Measurements from ENCODE around the gene ID2. TPM values are rescaled to one million over a fixed set of nuclear protein-coding genes. Genes with fewer than 3 reads are reported as not detected.

The ID2 gene
- total RNA-seq, 1 donor from 2014 or later = 314 TPM

- DNase-seq = no peak
Observed at GRCh38 chr2:8648441-8649213, 33.2 kb upstream of the ID2 start.

DNA sequence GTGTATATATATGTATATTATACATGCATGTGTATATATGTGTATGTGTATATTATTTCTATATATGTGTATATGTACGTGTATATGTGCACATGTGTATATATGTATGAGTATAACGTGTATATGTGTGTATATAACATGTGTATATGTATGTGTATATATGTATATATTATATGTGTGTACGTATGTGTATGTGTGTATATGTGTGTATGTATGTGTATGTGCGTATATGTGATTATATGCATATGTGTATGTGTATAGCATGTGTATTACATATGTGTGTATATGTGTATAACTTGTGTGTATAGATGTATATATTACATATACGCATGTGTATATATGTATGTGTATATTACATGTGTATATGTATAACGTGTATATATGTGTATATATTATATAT is 32.1 kb upstream of the ID2 start:
- DNase-seq = no peak

- DNase-seq = no peak
Observed at GRCh38 chr2:8650256-8650655, 31.6 kb upstream of the ID2 start.

DNA sequence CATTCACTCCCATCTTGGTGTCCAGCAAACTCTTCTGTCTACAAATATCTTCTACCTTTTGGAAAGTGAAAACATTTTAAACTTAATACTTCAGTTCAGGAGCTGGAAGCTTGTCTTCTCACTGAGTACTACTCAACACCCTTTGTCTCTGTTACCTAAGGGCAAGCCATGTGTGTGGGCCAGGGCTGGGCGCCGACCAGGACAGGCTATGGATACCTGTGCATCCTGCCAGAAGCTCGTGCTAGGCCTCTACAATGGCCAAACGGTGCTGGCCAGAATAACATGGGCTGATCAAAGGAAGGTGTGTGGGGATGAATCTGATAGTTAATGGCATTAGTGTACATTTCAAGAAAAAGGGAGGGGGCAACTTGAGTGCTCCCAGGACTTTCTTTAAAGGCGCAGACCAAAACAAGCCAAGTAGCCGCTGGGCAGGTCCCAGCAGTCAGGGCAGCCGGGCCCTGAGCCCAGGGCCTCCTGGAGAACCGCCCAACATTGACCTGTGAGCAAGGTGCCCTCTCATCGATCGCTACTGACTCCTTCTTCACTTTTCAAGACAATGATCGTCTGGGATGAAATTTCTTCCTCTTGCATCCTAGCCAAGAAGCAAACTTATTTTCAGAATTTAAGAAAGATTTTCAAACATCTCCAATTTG is 29.0 kb upstream of the ID2 start:
- no peak for DNase-seq

GRCh38 chr2:8653485-8653884 is 28.4 kb upstream of the ID2 start:
- DNase-seq = no peak

DNA sequence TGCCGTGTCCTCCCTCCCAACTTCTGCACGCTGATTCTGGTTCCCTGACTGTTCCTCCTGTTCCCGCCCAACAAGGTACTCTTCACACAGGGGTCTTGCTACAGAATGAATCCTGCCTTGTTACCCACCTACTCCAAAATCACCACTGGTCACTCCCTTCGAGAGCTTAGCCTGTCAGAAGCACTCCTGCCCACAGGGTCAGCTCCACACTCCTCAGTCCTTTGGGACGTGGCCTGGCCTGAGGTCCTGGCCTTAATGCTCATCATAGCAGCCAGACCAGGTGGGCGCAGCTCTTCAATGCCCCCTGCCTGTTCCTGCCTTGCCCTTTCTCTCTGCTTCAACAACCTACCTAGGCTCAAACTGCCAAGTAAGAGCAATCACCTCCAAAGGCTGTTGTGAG is 27.8 kb upstream of the ID2 start:
- DNase-seq = no peak

- no peak for DNase-seq
Observed at GRCh38 chr2:8654483-8654882, 27.4 kb upstream of the ID2 start.

- DNase-seq = no peak
Observed at GRCh38 chr2:8656160-8656641, 25.7 kb upstream of the ID2 start.

GRCh38 chr2:8656811-8657210 is 25.0 kb upstream of the ID2 start:
- no peak for DNase-seq

GRCh38 chr2:8657423-8658062 is 24.3 kb upstream of the ID2 start:
- no peak for DNase-seq

DNA sequence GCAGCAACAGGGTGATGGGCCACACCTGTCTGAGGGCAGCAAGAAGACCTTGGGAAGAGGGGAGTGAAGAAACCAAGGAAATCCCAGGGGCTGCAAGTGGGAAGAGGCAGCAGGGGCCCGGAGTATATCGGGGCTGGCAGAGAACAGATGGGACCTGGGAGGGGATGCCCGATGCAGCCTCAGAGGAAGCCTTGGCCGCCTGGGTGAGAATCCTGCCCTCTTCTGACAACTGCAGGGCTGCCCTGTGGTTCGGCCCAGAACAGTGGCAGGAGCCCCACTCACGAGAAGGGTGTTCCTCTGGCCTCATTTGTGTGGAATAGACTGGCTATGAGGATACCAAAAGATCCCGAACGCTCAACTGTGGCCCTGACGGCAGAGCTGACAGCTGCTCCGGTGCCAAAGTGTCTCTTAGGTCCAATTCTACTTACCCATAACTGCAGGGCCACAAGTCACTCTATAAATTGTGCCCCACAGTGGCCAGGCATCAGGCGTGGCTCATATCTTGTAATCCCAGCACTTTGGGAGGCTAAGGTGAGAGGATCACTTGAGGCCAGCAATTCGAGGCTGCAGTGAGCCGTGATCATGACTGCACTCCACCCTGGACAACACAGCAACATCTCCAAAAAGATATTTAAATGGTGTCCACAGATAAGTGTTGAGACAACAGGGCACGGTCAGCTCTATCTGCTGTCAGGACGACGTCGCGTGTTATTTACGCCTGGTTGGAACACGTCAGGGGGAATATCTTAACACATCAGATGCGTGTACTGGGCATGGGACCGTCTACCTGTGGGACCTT is 23.6 kb upstream of the ID2 start:
- no peak for DNase-seq

DNA sequence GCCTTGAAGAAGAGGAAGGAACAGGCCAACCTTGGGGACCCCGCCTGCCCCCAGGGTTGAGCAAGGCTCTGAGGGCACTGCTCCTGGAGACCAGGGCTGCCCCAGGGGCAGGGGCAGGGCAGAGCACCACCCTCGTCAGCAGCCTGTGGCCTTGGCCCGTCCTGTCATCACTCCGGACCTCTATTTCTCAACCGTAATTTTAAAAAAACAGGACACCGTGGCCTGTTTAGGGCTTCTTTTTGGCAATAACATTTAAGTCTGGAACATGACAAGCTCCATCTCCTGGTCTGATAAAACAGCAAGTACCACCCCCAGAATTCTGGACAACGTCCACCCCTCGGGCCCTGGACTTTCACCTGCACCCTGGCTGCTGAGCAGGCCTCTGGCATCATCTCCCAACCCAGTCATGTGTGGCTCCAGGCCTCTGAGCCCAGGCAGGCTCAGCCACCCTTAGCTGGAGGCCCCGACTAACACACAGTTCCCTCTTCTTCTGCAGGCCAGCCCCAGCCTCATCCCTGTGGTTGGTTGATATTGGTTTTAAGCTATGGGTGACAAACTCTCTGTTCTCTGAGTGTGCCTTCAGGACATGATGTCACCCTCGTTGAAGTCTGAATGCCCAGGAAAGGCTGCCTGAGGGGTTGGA is 22.6 kb upstream of the ID2 start:
- no peak for DNase-seq

DNA sequence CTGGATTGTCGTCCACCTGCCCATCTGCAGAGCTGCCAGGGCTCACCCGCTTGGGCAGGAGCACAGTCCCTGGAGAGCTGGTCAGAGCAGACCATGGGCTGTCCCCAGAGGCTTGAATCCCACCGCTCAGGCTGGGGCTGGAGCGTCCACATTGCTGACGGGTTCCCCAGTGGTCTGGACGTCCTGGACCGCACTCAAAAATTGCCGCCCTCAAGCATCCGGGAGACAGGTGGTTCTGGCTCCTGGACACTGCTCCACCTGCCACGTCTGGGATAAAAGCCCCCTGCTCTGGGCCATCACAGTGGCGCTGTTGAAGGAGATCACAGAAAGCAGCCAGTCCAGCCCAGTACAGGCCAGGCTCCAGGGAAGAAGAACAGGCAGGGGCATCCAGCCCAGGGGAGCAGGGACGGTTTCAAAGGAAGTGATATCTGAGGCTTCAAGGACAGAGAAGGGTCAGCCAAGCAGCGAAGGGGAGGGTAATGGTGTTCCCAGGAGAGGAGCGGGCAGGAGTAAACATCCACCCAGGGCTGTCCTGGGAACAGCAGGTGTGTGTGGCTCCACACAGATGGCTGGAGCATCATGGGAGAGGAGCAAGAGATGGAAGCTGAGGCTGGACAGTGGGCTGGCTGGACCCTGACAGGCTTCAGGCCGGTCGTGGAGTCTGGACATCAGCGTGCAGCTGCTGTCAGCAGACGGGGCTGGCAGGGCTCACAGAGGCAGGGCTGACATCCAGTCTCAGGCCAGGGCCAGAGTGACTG is 21.9 kb upstream of the ID2 start:
- DNase-seq = no peak

DNA sequence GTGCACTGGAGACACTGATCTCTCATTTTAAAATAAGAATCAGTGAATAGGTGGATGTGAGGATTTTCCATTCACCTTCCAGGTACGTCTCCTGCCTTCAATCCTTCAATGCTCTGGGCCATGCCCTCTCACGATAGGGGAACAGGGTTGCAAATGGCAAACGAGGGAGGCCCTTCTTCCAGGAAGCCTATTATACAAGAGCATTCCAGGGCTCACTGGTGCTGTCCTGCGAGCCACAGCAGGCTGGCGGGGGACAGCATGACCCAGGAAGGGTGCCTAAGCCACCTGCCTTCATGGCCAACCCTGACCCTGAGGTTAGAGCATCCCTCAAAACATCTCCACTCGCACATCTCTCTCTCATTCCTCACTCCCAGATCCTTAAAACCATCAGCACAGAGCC is 20.6 kb upstream of the ID2 start:
- no peak for DNase-seq

GRCh38 chr2:8661736-8662135 is 20.1 kb upstream of the ID2 start:
- no peak for DNase-seq

DNA sequence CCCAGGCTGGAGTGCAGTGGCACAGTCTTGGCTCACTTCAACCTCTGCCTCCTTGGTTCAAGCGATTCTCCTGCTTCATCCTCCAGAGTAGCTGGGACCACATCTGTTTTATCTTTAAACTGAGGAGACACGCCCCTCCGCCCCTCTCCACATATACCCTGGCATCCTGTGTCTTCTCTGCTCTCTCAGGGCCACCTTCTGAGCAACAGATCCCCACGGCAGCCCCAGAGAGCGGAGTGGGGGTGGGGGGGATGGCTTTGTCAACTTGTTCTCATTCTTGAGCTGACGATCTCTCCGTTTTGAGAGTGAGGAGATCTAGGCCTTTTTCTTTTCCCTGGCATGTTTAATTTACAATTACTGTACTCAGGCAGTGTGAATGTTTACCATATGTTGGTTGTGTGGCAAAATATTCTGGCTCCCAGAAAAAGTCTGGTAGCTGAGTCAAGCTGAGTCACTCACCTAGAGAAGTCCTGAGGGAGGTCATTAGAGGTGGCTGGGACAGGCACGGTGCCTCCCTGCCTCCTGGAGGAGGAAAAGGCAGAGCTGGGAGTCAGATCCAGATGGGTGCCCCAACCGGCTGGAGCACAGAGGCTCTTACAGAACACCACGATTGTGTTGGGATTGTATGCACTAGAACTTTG is 19.5 kb upstream of the ID2 start:
- no peak for DNase-seq

GRCh38 chr2:8663997-8664396 is 17.9 kb upstream of the ID2 start:
- DNase-seq = no peak

- no peak for DNase-seq
Observed at GRCh38 chr2:8666581-8666980, 15.3 kb upstream of the ID2 start.

DNA sequence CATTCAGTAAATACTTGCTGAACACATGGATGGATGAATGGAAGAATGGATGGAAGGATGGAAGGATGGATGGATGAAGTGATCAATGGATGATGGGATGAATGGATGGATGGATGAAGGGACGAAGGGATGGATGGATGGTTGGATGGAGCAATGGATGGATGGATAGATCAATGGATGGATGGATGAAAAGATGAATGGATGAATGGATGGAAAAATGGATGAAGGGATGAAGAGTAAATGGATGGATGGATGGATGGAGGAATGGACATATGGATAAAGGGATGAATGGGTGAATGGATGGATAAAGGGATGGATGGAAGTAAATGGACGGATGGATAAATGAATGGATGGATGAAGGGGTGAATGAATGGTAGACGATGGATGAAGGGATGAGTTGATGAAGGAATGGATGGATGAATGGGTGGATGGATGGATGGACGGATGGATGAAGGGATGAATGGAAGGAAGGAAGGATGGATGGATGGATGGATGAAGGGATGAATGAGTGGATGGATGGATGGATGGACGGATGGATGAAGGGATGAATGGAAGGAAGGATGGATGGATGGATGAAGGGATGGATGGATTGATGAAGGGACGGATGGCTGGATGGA is 13.9 kb upstream of the ID2 start:
- no peak for DNase-seq

- DNase-seq = peak; percentile 38
Observed at GRCh38 chr2:8669157-8669817, 12.6 kb upstream of the ID2 start.

Data from occipital lobe (tissue), 2 donors.